SJSA1 (cell line): ENCODE data around the gene TENM3. TPM values are rescaled to one million over a fixed set of nuclear protein-coding genes. Genes with fewer than 3 reads are reported as not detected.

ENCODE experiments used
- DNase-seq, 2 experiments: peaks; one replicate each; pipeline ENCODE4 v3.0.0-alpha.2; 2015 to 2020; ENCODE audit warnings: low spot score in 2 of 2, low read depth in 1 of 2
- H3K27ac ChIP-seq: fragments of 250-450 bp; sonication (Bioruptor Pico); 2 replicates; pipeline ENCODE4 v1.5.1; 2020; ENCODE audit warnings: mild to moderate bottlenecking, moderate library complexity
- H3K27me3 ChIP-seq: fragments of 250-450 bp; sonication (Bioruptor Pico); replicated peaks from 2 replicates; pipeline ENCODE4 v1.5.1; 2020; ENCODE audit warnings: mild to moderate bottlenecking, moderate library complexity
- H3K36me3 ChIP-seq: fragments of 250-450 bp; sonication (Bioruptor Pico); 2 replicates; pipeline ENCODE4 v1.5.1; 2020; ENCODE audit warnings: mild to moderate bottlenecking
- H3K4me1 ChIP-seq: fragments of 250-450 bp; sonication (Bioruptor Pico); replicated peaks from 2 replicates; pipeline ENCODE4 v1.6.1; 2021; ENCODE audit warnings: mild to moderate bottlenecking
- H3K4me3 ChIP-seq: fragments of 250-450 bp; sonication (Bioruptor Pico); 2 replicates; pipeline ENCODE4 v1.5.1; 2020; ENCODE audit warnings: mild to moderate bottlenecking
- H3K9me3 ChIP-seq: fragments of 250-450 bp; sonication (Bioruptor Pico); replicated peaks from 2 replicates; pipeline ENCODE4 v1.5.1; 2020; ENCODE audit warnings: mild to moderate bottlenecking
- total RNA-seq: library from RNA; depleted of rRNA; stranded (reverse); fragments of >200 nt; shearing (Covaris generic); gene quantifications from 2 replicates; pipeline ENCODE4 v1.2.3, GENCODE V29; 2014

Gene TENM3
- total RNA-seq, 1 experiment from 2014 or later: 90.5 TPM

DNA sequence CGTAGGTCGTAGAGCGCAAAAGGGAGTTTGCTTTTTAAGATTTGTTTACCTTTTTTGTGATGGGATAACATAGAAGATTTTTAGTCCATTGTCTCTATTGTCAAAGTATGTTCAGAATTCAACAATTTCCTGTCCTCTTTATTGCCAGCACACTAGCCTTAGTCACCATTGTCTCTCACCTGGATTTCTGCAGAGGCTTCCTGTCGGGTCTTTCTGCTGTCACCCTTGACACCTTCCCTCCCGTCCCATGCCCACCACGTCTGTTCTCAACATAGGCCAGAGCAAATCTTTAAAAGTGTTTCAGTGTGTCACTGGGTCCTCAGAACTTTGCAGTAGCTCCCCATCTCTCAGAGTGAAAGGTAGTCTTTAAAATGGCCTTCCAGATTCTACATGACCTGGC, 323.9 kb downstream of the TENM3 start:
- Histone ChIP-seq H3K4me1 (peaks cover 12% of the 10 kb centered on the region), H3K36me3 (0 out of 2 replicates have a peak, but pooled peaks cover 3% of the 10 kb centered on the region)
- no peak for DNase-seq

DNA sequence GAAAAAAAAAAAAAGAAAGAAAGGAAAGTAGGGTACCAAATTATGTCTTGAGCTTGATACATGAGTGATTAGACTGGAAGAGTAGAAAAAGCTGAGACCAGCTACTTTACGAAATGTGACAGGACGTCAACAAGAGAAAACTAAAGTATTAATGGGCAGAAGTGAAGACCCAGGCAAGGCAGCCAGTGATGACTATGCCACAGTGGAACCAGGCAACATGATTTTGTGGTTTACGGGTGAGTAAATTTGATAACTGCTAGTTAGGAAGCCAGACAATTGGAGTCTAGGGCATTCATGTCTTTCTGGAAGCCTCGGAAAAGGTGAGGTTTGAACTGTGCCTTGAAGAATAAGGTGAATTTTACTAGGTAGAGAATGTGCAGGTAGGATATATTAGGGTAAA, 326.4 kb downstream of the TENM3 start:
- Histone ChIP-seq H3K4me1 (peaks cover 12% of the 10 kb centered on the region), H3K36me3 (0 out of 2 replicates have a peak, but pooled peaks cover 3% of the 10 kb centered on the region), H3K9me3 (no peaks in the 10 kb centered on the region), H3K27ac (no peak overlapping the region), H3K4me3 (no peak overlapping the region), H3K27me3 (no peaks in the 10 kb centered on the region)
- DNase-seq: no peak

More for the DNA sequence above, 323.9 kb downstream of the TENM3 start:
- Histone ChIP-seq H3K4me3 (no peak overlapping the region), H3K27me3 (no peaks in the 10 kb centered on the region), H3K9me3 (no peaks in the 10 kb centered on the region), H3K27ac (no peak overlapping the region)

DNA sequence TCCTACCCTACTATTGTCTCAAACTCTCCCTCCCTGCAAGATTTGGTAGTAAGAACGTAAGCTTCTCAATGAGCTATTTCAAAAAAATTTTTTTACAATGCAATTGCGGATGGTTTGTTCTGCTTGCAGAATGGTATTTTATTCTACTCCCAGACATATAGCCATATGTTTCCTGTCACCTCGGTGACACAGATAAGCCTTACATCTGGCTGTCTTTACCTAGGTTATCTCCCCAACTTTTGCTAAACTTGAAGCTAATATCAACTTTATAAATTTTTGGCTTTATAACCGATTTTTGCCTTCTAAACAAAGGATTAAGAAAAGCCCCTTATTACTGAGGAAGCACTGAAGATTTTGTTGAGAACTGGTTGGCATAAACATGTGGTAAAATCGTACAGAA, 331.5 kb downstream of the TENM3 start:
- H3K36me3 ChIP-seq: no peaks in the 10 kb centered on the region
- H3K4me1 ChIP-seq: peaks cover 42% of the 10 kb centered on the region
- no peak for DNase-seq
- H3K4me3 ChIP-seq: no peak overlapping the region
- no peaks in the 10 kb centered on the region for H3K27me3 ChIP-seq
- peak overlapping the region; percentile 73; the same call in 1 of the 2 replicates for H3K27ac ChIP-seq
- H3K9me3 ChIP-seq: no peaks in the 10 kb centered on the region

DNA sequence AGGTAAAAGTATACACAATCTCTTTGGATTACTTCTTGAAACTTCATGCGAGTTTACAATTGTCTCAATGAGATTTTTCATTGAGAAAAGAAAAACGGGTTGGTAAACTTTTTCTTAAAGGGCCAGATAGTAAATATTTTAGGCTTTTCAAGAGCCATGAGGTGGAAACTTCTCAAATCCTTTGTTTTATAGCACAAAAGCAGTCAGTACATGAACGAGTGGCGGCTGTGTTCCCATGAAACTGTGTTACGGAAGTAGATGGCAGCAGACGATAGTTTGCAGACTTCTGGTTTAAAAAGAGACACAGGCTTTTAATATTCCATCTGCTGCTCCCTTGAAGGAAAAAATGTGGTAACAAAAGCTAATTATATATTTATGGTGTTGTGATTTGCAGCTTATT, 332.0 kb downstream of the TENM3 start:
- peak in 1 of 2 experiments; percentile 61 for DNase-seq
- 0 out of 2 replicates have a peak overlapping the region, but pooled peaks have one; percentile 0 for H3K4me3 ChIP-seq
- no peaks in the 10 kb centered on the region for H3K36me3 ChIP-seq
- H3K27me3 ChIP-seq: no peaks in the 10 kb centered on the region
- peak overlapping the region; percentile 73 for H3K27ac ChIP-seq
- H3K4me1 ChIP-seq: peaks cover 42% of the 10 kb centered on the region
- no peaks in the 10 kb centered on the region for H3K9me3 ChIP-seq

DNA sequence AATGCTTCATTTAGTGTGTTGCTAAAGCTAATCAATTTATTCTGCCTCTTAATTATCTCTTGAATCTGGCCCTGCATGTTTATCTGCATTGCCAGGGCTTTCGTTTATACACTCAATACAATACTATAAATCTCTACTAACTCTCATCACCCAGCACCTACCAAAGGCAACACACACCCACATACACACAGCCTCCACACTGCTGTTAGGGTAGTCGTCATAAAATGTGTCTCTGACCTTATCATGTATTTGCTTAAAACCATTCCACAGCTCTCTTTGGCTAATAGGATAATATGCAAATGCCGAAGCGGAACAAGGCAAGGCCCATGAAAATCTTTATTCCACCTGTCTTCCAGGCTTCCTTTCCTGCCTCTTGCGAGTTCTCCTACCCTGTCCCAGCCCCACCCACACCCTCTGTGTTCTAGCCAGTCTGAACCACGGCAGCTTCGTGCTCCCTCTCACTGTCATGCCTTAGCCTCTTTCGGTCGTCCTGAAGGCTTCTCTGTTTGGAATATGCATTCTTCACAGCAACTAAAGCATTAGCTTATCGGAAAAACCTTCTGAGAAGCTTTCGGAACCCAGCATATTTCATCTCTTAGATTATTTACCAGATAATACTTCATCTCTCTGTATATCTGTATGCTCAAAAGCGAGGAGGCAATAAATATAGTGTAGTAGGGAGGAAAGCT, 333.5 kb downstream of the TENM3 start:
- H3K36me3 ChIP-seq: no peaks in the 10 kb centered on the region
- peak overlapping the region; percentile 73 for H3K27ac ChIP-seq
- peaks cover 42% of the 10 kb centered on the region for H3K4me1 ChIP-seq
- H3K27me3 ChIP-seq: no peaks in the 10 kb centered on the region
- DNase-seq: peak; percentile 64 to 66
- H3K9me3 ChIP-seq: no peaks in the 10 kb centered on the region
- 0 out of 2 replicates have a peak overlapping the region, but pooled peaks have one; percentile 3 for H3K4me3 ChIP-seq

DNA sequence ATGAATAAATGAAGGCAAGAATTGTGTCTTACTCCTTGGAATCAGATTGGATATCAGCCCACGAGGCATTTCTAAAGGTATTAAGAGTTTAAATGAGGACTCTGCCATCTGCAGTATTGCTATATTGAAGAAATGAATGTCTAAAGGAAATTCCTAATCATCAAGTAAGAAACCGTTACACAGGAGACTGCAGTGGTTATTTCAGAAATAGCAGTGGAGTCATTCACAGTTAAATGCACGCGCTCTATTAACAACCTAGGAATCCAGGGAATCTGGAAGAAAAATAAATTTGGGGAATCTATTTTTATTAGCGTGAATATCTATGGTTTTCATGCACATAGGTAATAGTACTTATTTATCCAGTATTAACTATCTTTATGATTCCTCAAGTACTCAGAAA, 334.2 kb downstream of the TENM3 start:
- no peaks in the 10 kb centered on the region for H3K36me3 ChIP-seq
- H3K27ac ChIP-seq: peak overlapping the region; percentile 73
- H3K27me3 ChIP-seq: no peaks in the 10 kb centered on the region
- 0 out of 2 replicates have a peak overlapping the region, but pooled peaks have one; percentile 3 for H3K4me3 ChIP-seq
- H3K9me3 ChIP-seq: no peaks in the 10 kb centered on the region
- peak in 1 of 2 experiments; percentile 55 for DNase-seq
- H3K4me1 ChIP-seq: peaks cover 42% of the 10 kb centered on the region

DNA sequence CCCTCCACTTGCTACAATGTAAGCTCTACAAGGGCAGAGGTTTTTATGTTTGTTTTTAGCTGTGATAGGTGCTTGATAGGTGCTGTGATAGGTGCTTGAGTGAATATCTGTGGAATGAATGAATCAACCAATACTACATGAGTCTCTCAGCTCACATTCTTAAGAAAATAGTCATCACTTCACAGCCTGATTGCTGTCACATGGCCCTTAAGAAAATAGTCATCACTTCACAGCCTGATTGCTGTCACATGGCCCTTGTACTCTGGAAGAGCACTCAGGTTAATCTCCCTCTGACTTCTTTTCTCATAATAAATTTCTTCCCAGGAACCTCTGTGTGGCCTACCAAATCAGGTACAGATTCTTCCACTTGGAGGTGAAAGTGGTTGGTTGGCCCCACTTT, 335.2 kb downstream of the TENM3 start:
- Histone ChIP-seq H3K27ac (peak overlapping the region; percentile 40), H3K36me3 (no peaks in the 10 kb centered on the region), H3K27me3 (no peaks in the 10 kb centered on the region), H3K4me1 (peaks cover 42% of the 10 kb centered on the region), H3K4me3 (no peak overlapping the region), H3K9me3 (no peaks in the 10 kb centered on the region)
- DNase-seq: peak in 1 of 2 experiments; percentile 69

DNA sequence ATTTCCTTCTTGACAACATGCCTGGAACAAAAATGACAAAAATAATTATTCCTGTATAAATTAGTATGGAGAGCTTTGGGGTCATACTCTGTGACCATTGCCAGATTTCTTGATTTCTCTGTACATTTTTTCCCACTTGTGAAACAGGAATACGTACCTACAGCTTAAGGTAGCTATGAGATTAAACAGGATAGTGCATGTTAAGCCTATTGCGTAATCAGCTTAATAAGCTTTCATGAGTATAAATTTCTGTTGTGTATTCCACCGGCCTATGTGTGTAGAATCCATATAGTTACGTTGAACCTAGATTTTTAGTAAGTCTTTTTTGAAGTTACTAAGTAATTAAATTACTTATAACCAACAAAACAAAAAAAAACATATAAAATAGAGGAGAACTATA, 339.0 kb downstream of the TENM3 start:
- no peak for DNase-seq
- H3K4me3 ChIP-seq: no peak overlapping the region
- peaks cover 17% of the 10 kb centered on the region for H3K4me1 ChIP-seq
- H3K27me3 ChIP-seq: no peaks in the 10 kb centered on the region
- H3K9me3 ChIP-seq: no peaks in the 10 kb centered on the region
- H3K27ac ChIP-seq: no peak overlapping the region
- no peaks in the 10 kb centered on the region for H3K36me3 ChIP-seq

DNA sequence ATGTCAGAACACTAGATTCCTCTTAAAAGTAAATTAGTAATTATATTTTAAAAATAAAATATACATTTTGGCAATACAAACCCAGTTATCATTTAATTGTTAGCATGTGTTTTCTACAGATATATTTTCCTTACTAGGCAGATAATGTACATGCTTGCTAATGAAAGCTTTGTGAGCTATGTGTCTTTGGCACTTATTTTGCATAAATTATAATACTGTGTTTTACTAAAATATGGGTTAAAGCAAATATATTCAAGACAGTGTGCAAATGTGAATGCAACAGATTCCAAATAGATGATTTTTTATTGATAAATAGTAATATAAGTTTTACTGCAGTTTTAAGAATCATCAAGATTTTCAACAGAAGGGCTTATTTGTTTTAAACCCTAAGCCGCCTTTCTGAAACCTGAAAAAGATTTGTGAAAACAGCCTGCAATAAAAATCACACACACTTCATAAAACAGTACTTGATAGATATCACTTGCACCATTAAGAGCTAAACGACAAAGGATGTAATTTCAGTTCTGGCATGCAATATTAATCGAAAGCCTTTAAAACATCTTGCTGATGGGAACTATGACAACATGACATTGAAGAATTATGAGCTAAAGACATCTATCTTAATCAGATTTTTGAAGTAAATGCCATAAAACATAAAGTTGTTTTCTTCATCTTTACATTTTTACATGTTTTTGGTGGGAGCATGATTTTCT, 340.7 kb downstream of the TENM3 start:
- Histone ChIP-seq H3K36me3 (no peaks in the 10 kb centered on the region), H3K4me3 (no peak overlapping the region), H3K9me3 (no peaks in the 10 kb centered on the region), H3K27ac (no peak overlapping the region), H3K4me1 (peaks cover 1% of the 10 kb centered on the region), H3K27me3 (no peaks in the 10 kb centered on the region)
- no peak for DNase-seq

DNA sequence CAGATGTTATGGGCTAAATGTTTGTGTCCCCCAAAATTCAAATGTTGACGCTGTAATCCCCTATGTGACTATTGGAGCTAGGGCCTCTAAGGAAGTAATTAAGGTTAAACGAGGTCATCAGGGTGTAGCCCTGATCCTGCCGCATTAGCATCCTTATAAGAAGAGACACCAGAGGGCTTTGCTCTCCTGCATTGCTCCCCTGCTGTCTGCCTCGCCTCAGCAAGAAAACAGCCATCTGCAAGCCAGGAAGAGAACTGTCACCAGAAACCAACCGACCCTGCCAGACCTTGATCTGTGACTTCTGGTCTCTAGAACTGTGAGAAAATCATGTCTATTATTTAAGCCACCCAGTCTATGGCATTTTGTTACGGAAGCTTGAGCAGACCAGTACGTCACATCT, 342.1 kb downstream of the TENM3 start:
- Histone ChIP-seq H3K9me3 (no peaks in the 10 kb centered on the region), H3K27ac (no peak overlapping the region), H3K4me1 (no peaks in the 10 kb centered on the region), H3K27me3 (no peaks in the 10 kb centered on the region), H3K36me3 (no peaks in the 10 kb centered on the region), H3K4me3 (no peak overlapping the region)
- DNase-seq: no peak

DNA sequence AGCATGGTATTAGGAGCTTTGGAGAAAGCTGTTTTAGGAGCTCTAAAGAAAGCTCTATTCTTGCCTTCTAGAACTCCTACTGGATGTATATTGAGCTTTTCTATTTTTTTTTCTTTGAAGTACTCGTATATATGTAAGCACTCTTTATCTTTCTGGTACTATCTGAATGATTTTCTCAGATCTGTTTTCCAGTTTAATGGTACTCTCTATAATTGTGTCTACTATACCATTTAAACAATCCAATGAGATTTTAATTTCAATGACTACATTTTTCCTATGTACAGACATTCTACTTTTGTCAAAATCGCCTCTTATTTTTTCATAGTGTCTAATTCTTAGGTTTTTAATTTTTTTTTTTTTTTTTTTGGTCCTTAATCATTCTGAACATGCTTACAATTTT, 345.9 kb downstream of the TENM3 start:
- Histone ChIP-seq H3K4me1 (no peaks in the 10 kb centered on the region), H3K27ac (no peak overlapping the region), H3K27me3 (no peaks in the 10 kb centered on the region), H3K36me3 (no peaks in the 10 kb centered on the region), H3K9me3 (no peaks in the 10 kb centered on the region), H3K4me3 (no peak overlapping the region)
- no peak for DNase-seq

DNA sequence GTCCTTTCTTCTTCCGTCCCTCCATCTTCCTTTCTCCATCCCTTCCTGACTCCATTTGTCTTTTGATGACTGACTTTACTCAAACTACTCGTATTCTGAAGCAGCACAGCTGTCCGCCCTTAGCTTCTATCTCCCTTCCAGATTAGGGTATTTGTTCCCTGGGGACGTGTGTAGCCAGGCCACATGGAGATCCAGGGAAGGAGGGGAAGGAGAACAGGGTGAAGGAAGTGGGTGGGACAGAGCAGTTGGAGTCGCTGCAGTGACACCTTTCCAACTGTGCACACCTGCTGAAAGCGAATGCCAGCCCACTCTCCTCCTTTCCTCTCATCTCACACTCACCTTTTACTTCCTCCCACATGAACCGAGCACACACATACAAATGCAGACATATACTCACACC, 350.2 kb downstream of the TENM3 start:
- no peak overlapping the region for H3K4me3 ChIP-seq
- no peak for DNase-seq
- no peak overlapping the region for H3K27ac ChIP-seq
- no peaks in the 10 kb centered on the region for H3K9me3 ChIP-seq
- no peaks in the 10 kb centered on the region for H3K4me1 ChIP-seq
- H3K27me3 ChIP-seq: no peaks in the 10 kb centered on the region
- H3K36me3 ChIP-seq: no peaks in the 10 kb centered on the region

DNA sequence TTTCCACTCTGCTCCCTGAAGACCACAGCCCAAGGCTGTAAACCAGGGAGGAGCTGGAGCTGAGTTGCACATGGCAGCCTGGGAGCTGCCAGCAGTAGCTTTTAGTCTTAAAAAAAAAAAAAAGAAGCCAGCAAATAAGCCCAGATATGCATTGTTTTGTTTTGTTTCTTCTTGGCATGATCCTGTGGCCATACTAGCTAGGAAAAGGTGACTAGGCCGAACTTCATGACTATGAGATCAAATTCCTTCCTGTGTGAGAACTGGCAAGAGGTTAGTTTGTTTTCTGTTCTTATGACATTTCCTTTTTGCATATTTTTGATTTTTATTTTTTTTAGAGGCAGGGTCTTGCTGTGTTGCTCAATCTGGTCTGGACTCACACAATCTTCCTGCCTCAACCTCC, 350.7 kb downstream of the TENM3 start:
- Histone ChIP-seq H3K9me3 (no peaks in the 10 kb centered on the region), H3K4me3 (no peak overlapping the region), H3K36me3 (no peaks in the 10 kb centered on the region), H3K27ac (no peak overlapping the region), H3K4me1 (no peaks in the 10 kb centered on the region), H3K27me3 (no peaks in the 10 kb centered on the region)
- no peak for DNase-seq

DNA sequence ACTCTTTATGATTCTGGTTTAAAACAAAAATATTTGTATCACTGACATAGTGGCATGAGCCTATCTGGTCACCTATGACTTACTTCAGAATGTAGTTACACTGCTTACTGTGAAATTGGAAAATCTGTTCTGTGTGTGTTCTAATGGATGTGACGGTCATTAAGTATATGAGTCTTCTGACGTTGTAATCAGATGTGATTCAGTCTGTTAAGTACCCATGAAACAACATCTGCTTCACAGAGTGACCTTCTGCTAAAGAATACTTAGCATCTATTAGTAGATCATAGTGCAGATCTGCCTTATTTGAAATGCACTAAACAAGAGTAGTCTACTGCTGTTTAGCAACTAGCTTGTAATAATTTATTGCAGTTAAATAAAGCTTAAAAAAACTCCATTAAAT, 356.9 kb downstream of the TENM3 start:
- H3K4me1 ChIP-seq: peaks cover 14% of the 10 kb centered on the region
- no peak overlapping the region for H3K27ac ChIP-seq
- DNase-seq: no peak

More for the DNA sequence above, 356.9 kb downstream of the TENM3 start:
- no peaks in the 10 kb centered on the region for H3K9me3 ChIP-seq
- no peaks in the 10 kb centered on the region; the same call in none of the 2 replicates for H3K36me3 ChIP-seq
- H3K4me3 ChIP-seq: no peak overlapping the region
- H3K27me3 ChIP-seq: no peaks in the 10 kb centered on the region
